GM18868 (cell line): ENCODE data around the gene MYH14.
"Not testable (repeated sequence)": the region's sequence is repeated elsewhere in the genome, so short reads cannot be mapped to it uniquely, and the experiment has no call there.

Experiments
- ATAC-seq: cut with Tn5 transposase; IDR thresholded peaks from one replicate; pipeline ENCODE4 v1.9.1; 2021; ENCODE audit warnings: mild to moderate bottlenecking, moderate library complexity; ENCODE audit not compliant: unreplicated experiment

Gene MYH14

GRCh38 chr19:50223439-50223716 lies 20.0 kb downstream of the MYH14 start:
- ATAC-seq = no peak

GRCh38 chr19:50224986-50225747 lies 21.7 kb downstream of the MYH14 start:
- no peak for ATAC-seq

GRCh38 chr19:50226536-50226935 lies 23.1 kb downstream of the MYH14 start:
- no peak for ATAC-seq

- not testable (repeated sequence) for ATAC-seq
Observed at GRCh38 chr19:50228153-50228552, 24.7 kb downstream of the MYH14 start.

- no peak for ATAC-seq
Observed at GRCh38 chr19:50230379-50231351, 27.2 kb downstream of the MYH14 start.

GRCh38 chr19:50231417-50231816 lies 28.0 kb downstream of the MYH14 start:
- ATAC-seq = not testable (repeated sequence)

GRCh38 chr19:50231821-50232220 lies 28.4 kb downstream of the MYH14 start:
- no peak for ATAC-seq

- no peak for ATAC-seq
Observed at GRCh38 chr19:50232600-50232999, 29.2 kb downstream of the MYH14 start.

GRCh38 chr19:50233308-50233910 lies 30.0 kb downstream of the MYH14 start:
- no peak for ATAC-seq

- not testable (repeated sequence) for ATAC-seq
Observed at GRCh38 chr19:50237493-50237892, 34.1 kb downstream of the MYH14 start.

- no peak for ATAC-seq
Observed at GRCh38 chr19:50238043-50238442, 34.6 kb downstream of the MYH14 start.

- ATAC-seq = no peak
Observed at GRCh38 chr19:50239921-50240590, 36.6 kb downstream of the MYH14 start.

- no peak for ATAC-seq
Observed at GRCh38 chr19:50242581-50242980, 39.2 kb downstream of the MYH14 start.

- ATAC-seq = no peak
Observed at GRCh38 chr19:50244695-50245094, 41.3 kb downstream of the MYH14 start.

- ATAC-seq = no peak
Observed at GRCh38 chr19:50248413-50248812, 45.0 kb downstream of the MYH14 start.

GRCh38 chr19:50248826-50249225 lies 45.4 kb downstream of the MYH14 start:
- ATAC-seq = no peak

- no peak for ATAC-seq
Observed at GRCh38 chr19:50249636-50250035, 46.2 kb downstream of the MYH14 start.

GRCh38 chr19:50250450-50251136 lies 47.2 kb downstream of the MYH14 start:
- no peak for ATAC-seq

- ATAC-seq = no peak
Observed at GRCh38 chr19:50252111-50252886, 48.9 kb downstream of the MYH14 start.

- no peak for ATAC-seq
Observed at GRCh38 chr19:50252887-50253268, 49.5 kb downstream of the MYH14 start.
